HG03378 (cell line): ENCODE data around the gene CLN6.
"Not testable (repeated sequence)": the region's sequence is repeated elsewhere in the genome, so short reads cannot be mapped to it uniquely, and the experiment has no call there.

Experiments
- ATAC-seq: cut with Tn5 transposase; IDR thresholded peaks from one replicate; pipeline ENCODE4 v1.9.1; 2021; ENCODE audit warnings: mild to moderate bottlenecking, moderate library complexity; ENCODE audit not compliant: unreplicated experiment

Gene CLN6

DNA sequence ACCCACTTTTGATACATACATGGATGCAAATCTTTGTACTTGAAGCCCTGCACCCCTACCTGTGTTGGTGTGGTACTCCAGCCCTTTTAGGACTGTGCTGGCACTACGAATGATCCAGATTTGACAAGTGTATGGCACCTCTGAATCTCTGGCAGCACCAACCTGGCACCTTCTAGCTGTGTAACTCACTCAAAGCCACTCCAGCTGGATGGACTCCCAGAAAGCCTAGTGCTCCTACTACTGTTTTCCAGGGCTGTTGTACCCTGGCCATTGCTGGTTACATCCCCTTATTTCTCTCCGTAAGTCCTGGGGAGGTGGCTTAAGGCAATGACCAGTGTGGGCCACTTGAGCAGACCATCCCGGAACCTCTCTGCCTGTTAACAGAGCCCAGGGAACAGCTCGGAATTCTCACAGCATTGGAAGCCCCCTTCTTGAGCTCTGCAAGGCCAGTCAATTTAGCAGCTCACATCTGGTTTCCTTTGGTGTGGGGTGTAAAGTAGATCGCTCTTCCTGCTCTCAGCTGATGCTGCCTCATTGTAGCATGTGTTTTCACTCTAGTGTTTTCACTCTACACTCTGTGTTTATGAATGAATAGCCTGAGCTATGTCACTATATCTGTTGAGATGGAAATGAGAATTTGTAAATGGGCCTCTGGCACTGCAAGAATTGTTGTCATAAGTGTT lies 36.6 kb downstream of the CLN6 start:
- ATAC-seq: no peak

DNA sequence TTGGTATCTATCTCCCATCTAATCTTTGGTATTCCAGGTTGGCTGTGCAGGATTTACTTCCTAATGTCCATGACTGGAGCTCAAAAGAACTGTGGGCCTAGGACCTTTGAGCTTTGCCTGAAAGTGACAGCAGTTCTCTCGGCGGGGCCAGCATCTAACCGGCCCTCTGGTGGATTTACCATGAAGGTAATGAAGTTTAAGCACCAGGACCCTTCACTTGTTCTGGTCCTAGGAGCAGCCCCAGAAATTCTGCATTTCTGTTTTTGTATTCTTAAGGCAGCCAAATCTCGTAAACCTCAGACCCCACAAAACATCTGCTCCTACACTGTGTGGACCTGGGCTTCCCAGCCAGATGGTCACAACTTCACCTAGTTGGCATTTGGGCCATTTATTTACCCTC lies 37.4 kb downstream of the CLN6 start:
- no peak for ATAC-seq

DNA sequence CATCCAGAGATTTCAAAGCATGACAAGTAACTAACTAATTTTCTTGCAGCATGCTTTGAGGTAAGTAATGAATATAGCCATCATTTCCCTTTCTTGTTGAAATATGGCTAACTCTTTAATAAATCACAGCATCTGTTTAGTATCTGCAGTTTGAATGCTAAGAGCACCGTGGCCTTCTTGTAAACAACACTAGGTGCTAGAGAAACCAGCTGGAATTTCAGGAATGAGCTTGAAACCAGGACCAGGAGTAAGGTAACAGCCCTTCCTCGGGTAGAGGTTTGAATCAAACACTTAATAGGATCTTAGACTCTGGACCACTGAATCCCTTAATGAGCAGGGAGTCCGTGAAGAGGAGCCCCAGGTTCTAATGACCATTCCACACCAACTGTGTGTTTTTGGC lies 38.0 kb downstream of the CLN6 start:
- ATAC-seq: no peak

DNA sequence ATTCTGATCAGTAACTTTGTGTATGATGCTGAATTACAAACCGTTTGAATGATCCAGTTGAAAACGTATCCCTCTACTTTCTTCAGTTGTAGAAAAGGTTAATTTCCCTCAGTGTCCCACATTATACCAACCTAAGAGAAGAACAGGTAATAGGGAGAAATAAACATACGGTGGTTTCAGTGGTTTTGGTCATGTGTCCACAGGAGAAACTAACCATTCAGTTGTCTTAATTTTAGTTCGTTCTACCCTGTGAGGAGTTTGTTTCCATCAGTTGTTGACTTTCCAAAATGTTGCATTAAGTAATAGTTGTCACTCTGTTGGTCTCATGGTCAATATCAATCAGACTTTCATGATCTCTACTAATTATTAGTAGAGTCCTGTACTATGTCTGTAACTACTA lies 39.5 kb downstream of the CLN6 start:
- ATAC-seq: no peak

DNA sequence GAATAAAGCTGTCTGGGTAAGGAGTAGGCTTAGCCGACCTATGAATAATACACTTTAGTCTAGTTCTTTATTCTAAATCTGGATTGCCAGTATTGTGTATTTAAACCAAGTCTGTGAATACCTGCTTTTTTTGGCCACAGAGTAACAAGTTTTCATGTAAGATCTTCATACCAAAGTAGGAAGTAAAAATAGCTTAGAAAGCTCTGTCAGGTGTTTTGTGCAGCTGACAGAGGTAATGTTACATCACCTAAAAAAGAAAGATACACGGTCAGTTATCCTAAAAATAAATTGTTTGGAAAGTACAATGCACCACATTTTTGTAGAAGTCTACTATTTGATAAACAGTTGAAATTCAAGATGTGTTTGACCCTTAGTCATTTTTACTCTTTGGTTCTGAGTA lies 40.9 kb downstream of the CLN6 start:
- ATAC-seq: no peak

DNA sequence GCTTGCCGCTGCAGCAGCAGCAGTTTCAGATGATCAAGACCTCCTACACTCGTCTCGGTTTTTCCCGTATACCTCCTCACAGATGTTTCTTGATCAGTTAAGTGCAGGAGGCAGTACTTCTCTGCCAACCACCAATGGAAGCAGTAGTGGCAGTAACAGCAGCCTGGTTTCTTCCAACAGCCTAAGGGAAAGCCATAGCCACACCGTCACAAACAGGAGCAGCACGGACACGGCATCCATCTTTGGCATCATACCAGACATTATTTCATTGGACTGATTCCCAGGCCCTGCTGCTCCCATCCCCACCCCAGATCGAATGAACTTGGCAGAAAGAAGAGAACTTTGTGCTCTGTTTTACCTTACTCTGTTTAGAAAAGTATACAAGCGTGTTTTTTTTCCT lies 42.0 kb downstream of the CLN6 start:
- ATAC-seq: no peak

DNA sequence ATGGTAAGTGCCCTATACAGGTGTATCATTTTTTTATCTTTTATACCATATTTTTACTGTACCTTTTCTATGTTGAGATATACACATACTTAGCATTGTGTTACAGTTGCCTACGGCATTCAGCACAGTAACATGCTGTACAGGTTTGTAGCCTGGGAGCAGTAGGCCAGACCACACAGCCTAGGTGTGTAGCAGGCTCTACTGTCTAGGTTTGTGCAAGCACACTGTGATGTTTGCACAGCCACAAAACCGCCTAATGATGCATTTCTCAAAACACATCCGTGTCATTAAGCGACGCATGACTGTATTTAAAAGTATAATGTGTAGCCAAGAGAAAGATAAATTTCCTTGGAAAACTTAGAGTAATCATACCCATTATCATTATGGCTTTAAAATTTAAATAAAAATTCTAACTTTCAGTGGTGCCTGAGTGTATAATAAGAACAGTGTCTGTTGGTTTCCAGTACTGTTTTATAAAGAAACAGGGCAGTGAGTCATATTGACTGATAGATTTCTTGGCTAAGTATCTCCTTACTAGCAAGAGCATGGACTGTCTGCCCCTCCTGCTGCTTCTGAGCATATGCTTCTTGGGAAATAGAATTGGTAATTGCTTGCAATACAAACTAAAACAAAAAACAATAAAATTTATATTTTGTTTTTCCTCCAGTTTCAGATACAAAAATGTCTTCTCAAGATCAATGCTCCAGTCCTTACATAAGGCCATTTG lies 42.7 kb downstream of the CLN6 start:
- no peak for ATAC-seq

DNA sequence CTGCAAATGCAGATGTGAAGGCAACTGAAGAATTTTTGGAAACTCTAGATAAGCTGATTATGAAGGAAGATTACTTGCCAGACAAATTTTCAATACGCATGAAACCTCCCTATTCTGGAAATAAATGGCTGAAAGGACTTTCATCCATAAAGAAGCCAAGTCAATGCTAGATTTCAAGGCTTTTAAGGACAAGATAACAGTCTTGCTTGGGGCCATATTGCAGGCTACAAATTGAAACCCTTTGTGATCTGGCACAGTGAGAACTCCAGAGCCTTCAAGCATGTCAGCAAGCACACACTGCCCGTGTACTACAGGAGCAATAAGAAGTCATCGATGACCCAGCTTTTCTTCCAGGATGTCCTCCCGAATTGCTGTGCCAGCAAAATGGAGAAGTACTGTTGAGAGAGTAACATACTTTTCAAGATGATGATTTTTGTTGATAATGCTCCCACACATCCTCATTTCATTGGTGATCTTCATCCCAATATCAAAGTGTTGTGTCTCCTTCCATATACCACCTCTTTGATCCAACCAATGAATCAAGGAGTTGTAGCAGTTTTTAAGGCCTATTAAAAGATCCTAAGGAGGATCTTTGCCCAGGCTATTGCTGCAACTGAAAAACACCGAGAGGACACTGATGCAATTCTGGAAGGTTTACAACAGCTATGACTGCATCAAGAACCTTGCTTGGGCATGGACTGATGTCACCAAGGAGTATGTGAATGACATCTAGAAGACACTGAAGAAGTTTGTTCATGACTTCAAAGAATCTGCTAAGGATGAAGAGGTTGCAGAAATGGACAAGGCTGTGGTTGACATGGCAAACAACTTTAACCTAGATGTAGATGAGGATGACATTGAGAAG lies 44.7 kb downstream of the CLN6 start:
- ATAC-seq: no peak

DNA sequence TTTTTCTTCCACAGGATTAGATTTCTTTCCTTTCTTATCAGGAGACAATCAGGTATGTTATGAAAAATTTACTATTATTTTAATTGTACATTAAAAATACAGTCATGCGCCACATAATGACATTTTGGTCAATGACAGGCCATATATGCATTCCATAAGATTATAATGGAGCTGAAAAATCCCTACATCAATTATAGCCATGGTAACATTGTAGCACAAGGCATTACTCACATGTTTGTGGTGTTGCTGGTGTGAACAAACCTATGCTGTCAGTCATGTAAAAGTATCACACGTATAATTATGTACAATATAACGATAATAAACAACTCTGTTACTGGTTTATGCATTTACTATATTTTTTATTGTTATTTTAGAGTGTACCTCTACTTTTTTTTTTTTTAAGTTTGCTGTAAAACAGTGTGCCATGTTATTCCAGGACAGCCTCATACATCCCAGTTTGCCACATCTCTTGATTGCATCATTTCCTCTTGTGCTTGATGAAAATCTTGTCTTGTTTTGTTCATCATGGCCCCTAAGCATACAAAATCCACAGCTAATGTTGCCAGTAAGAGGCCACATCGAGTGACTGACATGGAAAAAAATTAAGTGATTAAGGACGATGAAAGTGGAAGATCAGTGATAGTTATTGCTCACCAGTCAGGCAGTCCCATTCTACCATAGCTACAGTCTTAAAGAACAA lies 45.8 kb downstream of the CLN6 start:
- ATAC-seq: no peak

DNA sequence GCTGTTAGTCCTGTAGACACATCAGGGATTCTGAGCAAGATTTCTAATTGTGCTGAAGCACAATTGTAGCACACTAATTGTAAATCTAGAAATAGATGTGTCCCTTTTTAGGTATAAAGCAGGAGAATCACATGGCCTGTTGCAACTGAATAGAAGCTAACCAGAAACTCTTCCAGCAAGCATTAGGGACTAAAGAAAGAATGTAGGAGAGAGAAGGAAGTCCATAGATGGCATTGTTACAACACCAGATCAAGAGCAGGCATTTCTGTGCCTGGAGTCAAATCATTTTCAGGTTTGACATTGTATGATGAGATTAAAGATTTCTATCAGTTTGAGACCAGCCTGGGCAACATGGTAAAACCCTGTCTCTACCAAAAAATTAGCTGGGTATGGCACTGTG lies 51.8 kb downstream of the CLN6 start:
- no peak for ATAC-seq

DNA sequence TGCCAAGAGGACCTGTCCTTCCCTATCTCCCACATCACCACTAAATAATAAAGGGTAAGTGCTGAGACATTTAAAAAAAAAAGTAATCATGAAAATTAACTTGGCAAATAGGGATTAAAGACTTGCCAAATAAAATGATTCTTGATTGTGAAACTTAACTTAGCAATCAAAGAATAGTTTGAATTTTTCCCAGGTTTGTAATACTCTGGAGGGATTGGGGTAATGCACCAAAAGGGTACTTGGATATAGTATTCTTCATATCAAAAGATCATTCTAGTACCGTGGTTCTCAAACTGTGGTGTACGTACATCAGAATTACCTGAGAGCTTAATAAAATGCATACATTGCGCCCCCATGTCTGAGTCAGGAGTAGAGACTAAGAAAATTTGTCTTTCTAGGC lies 52.9 kb downstream of the CLN6 start:
- no peak for ATAC-seq

DNA sequence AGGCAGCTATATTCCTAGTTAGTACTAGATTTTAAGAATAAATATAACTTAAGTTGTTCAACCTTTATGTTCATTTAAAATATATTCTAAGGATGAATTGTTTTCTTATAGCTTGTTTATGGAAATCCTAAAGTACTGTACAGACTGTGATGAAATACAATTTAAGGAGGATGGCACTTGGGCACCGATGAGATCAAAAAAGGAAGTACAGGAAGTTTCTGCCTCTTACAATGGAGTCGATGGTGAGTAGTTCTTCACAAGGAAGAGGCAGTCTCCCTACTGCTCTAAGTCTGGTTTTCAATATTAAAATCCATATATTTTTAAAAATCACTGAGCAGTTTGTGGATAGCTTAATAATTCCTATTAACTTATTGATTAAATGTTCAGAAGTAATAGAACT lies 54.0 kb downstream of the CLN6 start:
- ATAC-seq: no peak

DNA sequence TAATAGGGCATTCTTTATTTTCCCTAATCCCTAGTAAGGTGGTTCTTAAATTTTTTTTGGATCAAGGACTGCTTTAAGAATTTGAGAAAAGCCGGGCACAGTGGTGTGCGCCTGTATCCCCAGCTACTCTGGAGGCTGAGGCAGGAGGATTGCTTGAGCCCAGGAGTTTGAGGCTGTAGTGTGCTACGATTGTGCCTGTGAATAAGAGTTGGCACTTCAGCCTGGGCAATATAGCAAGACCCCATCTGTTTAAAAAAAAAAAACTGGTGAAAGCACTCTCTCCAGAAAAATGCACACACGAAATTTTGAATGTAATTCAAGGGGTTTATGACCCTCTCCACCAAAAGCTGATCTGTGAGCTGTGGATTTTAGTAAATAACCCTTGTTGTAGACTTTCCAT lies 56.4 kb downstream of the CLN6 start:
- no peak for ATAC-seq

DNA sequence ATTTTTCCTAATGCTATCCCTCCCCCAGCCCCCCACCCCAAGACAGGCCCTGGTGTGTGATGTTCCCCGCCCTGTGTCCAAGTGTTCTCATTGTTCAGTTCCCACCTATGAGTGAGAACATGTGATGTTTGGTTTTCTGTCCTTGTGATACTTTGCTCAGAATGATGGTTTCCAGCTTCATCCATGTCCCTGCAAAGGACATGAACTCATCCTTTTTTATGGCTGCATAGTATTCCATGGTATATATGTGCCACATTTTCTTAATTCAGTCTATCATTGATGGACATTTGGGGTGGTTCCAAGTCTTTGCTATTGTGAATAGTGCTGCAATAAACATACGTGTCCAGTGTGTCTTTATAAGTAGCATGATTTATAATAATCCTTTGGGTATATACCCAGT lies 57.5 kb downstream of the CLN6 start:
- ATAC-seq: not testable (repeated sequence)

DNA sequence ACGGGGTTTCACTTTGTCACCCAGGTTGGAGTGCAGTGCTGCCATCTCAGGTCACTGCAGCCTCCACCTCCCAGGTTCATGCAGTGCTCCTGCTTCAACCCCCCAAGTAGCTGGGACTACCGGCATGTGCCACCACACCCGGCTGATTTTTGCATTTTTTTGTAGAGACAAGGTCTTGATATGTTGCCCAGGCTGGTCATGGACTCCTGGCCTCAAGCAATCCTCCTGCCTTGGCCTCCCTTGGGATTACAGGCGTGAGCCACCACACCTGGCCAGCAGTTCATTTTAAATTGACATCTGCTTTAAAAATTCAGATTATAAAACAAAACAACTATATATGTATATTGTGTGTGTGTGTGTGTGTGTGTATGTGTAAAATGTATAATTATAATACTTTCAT lies 62.7 kb downstream of the CLN6 start:
- ATAC-seq: no peak

DNA sequence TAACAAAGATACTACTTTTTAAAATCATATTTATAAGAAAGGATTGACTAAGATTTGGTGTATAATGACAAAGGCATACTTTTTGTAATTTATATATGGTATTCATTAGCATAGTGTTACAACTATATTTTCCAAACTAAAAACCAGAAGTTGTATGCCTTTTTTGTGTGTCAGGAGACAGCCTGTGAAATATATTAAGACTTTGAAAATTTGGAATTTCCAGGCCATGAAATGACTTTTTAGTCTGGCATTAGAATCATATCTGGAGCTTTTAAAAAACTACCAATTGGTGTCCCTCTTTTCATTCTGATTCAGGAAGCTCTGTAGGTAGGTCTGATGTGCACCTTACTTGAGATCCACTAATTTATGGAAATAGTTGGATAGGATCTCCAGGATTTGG lies 66.3 kb downstream of the CLN6 start:
- no peak for ATAC-seq

DNA sequence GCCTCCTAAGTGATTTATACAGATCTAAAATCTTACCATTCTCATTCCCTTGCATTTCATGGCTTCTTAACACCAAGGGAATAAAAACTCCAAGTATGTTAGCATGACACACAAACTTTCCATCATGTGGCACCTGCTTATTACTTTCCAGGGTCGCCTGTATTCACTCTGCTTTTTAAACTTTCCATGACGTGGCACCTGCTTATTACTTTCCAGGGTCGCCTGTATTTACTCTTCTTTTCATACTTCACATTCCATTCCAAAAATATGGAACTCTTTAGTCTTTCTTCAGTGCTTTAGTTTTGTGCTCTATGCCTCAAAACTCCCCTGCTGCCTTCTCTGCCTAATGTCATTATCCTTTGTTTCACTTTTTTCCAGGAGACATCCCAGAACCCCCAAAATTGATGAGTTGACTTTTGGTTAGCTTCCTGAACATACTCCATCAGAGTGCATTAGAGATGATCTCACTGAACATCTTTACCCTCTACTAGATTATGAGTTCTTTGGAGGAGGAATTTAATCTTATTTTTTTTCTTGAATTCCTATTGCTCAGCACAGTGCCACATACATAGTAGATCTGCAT lies 71.4 kb downstream of the CLN6 start:
- no peak for ATAC-seq

DNA sequence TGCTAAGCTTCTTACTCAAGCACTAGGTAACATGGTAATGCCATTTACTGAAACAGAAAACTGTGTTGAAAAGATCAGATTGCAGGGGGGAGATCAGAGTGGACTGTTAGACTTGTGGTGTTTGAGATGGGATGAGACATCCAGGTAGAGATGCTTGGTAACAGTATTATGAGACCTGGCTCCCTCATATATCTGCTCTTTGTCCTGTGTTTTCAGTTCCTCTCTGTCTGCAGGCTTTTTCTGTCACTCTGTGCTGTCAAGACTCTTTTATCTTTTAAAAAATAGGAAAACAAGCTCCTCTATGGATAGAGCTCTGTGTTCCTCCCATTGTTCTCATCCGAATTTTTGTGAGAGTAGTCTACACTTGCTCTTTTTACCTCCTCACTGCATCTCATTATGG lies 72.5 kb downstream of the CLN6 start:
- ATAC-seq: no peak
